Activated CD4-positive, alpha-beta memory T cell treated with anti-CD3 and anti-CD28 coated beads, Interleukin-2, amount 10 ng/mL, durations not matched to agents 7 days and 5 days (primary cell): ENCODE measurements around the gene CHRNB2. TPM values are rescaled to one million over a fixed set of nuclear protein-coding genes. Genes with fewer than 3 reads are reported as not detected.
A peak's percentile ranks its signal among the peaks of the same experiment; 100 is the strongest.

Experiments
- CTCF ChIA-PET: fragments of 350-600 bp; sonication (Branson Sonifier 250); formaldehyde crosslinking; loops from one replicate; lab custom pipeline; 2021; ENCODE audit warnings: antibody characterized with exemption, inconsistent platforms; lab: Charles Lee
- POLR2A ChIA-PET: fragments of 350-600 bp; sonication (Branson Sonifier 250); formaldehyde crosslinking; loops from one replicate; lab custom pipeline; 2021; ENCODE audit warnings: antibody characterized with exemption; lab: Charles Lee
- DNase-seq: peaks from one replicate; pipeline ENCODE4 v3.0.0-alpha.2; 2020
- H3K27ac Mint-ChIP-seq: one replicate; pipeline ENCODE4 v1.8.0; 2021; ENCODE audit warnings: mild to moderate bottlenecking, mixed read lengths
- H3K27me3 Mint-ChIP-seq: one replicate; pipeline ENCODE4 v1.8.0; 2021; ENCODE audit warnings: mixed read lengths
- H3K36me3 Mint-ChIP-seq: one replicate; pipeline ENCODE4 v1.8.0; 2021; ENCODE audit warnings: low read depth, mixed read lengths
- H3K4me1 Mint-ChIP-seq: one replicate; pipeline ENCODE4 v1.8.0; 2021; ENCODE audit warnings: mixed read lengths
- H3K4me3 Mint-ChIP-seq: one replicate; pipeline ENCODE4 v1.8.0; 2021; ENCODE audit warnings: mild to moderate bottlenecking, mixed read lengths
- H3K9me3 Mint-ChIP-seq: one replicate; pipeline ENCODE4 v1.8.0; 2021; ENCODE audit warnings: mixed read lengths
- total RNA-seq, 2 experiments: library from RNA; stranded (reverse); gene quantifications; one replicate each; pipeline ENCODE4 v1.2.3, GENCODE V29; 2021

The CHRNB2 gene
- total RNA-seq, 2 experiments from 2014 or later = not detected

- ChIA-PET CTCF (interaction anchor here (0.6 to 2.8 kb wide), 3 partner anchors 12 to 82 kb away, joined by 3 to 8 read pairs (median 6); no protein-coding TSS in a partner anchor), POLR2A (interaction anchor here (1.0 kb wide), 2 partner anchors 376 to 378 kb away, joined by 3 read pairs; partner anchors contain the start of gene PMVK)
- Mint-ChIP-seq H3K9me3 (no peaks in the 10 kb centered on the region), H3K36me3 (peaks cover 44% of the 10 kb centered on the region), H3K4me3 (peak within 1 kb of the TSS; percentile 87), H3K27me3 (no peaks in the 10 kb centered on the region), H3K27ac (peak within 1 kb of the TSS; percentile 81), H3K4me1 (peaks cover 43% of the 10 kb centered on the region)
- peak; percentile 54 for DNase-seq
Measured at GRCh38 chr1:154557939-154558719, 9.4 kb upstream of the CHRNB2 start, which contains the start of gene UBE2Q1. Gene UBE2Q1, minus strand, starts transcription at chr1:154558662. Its CDS starts 109 bp downstream, at chr1:154558553.

- no peaks in the 10 kb centered on the region for H3K27me3 Mint-ChIP-seq
- ChIA-PET CTCF (interaction anchor here (0.6 to 2.5 kb wide), 44 partner anchors 9 to 527 kb away, joined by 3 to 19 read pairs (median 5); partner anchors contain the start of genes ADAM15, CHRNB2, FLAD1 and PBXIP1), POLR2A (interaction anchor here (0.8 to 1.9 kb wide), 7 partner anchors 16 to 378 kb away, joined by 3 to 7 read pairs (median 4); partner anchors contain the start of gene PMVK)
- H3K4me3 Mint-ChIP-seq = peak overlapping the region; percentile 77
- peaks cover 43% of the 10 kb centered on the region for H3K4me1 Mint-ChIP-seq
- H3K36me3 Mint-ChIP-seq = peaks cover 37% of the 10 kb centered on the region
- peak overlapping the region; percentile 81 for H3K27ac Mint-ChIP-seq
- peak; percentile 99 for DNase-seq
- no peaks in the 10 kb centered on the region for H3K9me3 Mint-ChIP-seq
Measured at GRCh38 chr1:154558720-154559465, 8.7 kb upstream of the CHRNB2 start.

- H3K4me3 Mint-ChIP-seq = peak overlapping the region; percentile 77
- H3K4me1 Mint-ChIP-seq = peaks cover 43% of the 10 kb centered on the region
- CTCF ChIA-PET = interaction anchor here (0.6 to 2.5 kb wide), 61 partner anchors 8 to 526 kb away, joined by 3 to 19 read pairs (median 4); partner anchors contain the start of genes ADAM15, CHRNB2, FLAD1 and KCNN3
- POLR2A ChIA-PET = interaction anchor here (0.7 to 1.9 kb wide), 8 partner anchors 15 to 378 kb away, joined by 3 to 7 read pairs (median 4); partner anchors contain the start of gene PMVK
- no peaks in the 10 kb centered on the region for H3K9me3 Mint-ChIP-seq
- peak; percentile 86 for DNase-seq
- H3K36me3 Mint-ChIP-seq = peaks cover 32% of the 10 kb centered on the region
- H3K27me3 Mint-ChIP-seq = no peaks in the 10 kb centered on the region
- H3K27ac Mint-ChIP-seq = peak overlapping the region; percentile 81
Measured at GRCh38 chr1:154559466-154560044, 8.0 kb upstream of the CHRNB2 start.

GRCh38 chr1:154565876-154566275, 1.7 kb upstream of the CHRNB2 start:
- Mint-ChIP-seq H3K27me3 (peaks cover 43% of the 10 kb centered on the region), H3K36me3 (no peaks in the 10 kb centered on the region), H3K27ac (no peak overlapping the region), H3K4me3 (no peak overlapping the region), H3K9me3 (no peaks in the 10 kb centered on the region), H3K4me1 (peaks cover 6% of the 10 kb centered on the region)
- DNase-seq = no peak
- ChIA-PET POLR2A (interaction anchor here (1.1 kb wide), 1 partner anchor 14 kb away, joined by 3 read pairs; no protein-coding TSS in a partner anchor), CTCF (no interaction called here)

- POLR2A ChIA-PET = interaction anchor here (1.1 to 1.5 kb wide), 2 partner anchors 10 to 368 kb away, joined by 3 to 6 read pairs; no protein-coding TSS in a partner anchor
- H3K4me1 Mint-ChIP-seq = peaks cover 8% of the 10 kb centered on the region
- CTCF ChIA-PET = interaction anchor here (1.0 to 1.4 kb wide), 2 partner anchors 9 to 180 kb away, joined by 3 to 10 read pairs; no protein-coding TSS in a partner anchor
- no peak overlapping the region for H3K27ac Mint-ChIP-seq
- no peak overlapping the region for H3K4me3 Mint-ChIP-seq
- H3K9me3 Mint-ChIP-seq = no peaks in the 10 kb centered on the region
- H3K36me3 Mint-ChIP-seq = no peaks in the 10 kb centered on the region
- H3K27me3 Mint-ChIP-seq = peaks cover 45% of the 10 kb centered on the region
- DNase-seq = no peak
Measured at GRCh38 chr1:154568157-154568815, 708 bp downstream of the CHRNB2 start.

- Mint-ChIP-seq H3K27ac (no peak overlapping the region), H3K4me3 (no peak overlapping the region), H3K4me1 (peaks cover 9% of the 10 kb centered on the region), H3K9me3 (no peaks in the 10 kb centered on the region), H3K27me3 (peaks cover 35% of the 10 kb centered on the region), H3K36me3 (no peaks in the 10 kb centered on the region)
- ChIA-PET CTCF (no interaction called here), POLR2A (no interaction called here)
- DNase-seq = no peak
Measured at GRCh38 chr1:154571244-154571963, 3.8 kb downstream of the CHRNB2 start.

- ChIA-PET CTCF (no interaction called here), POLR2A (no interaction called here)
- Mint-ChIP-seq H3K27me3 (peaks cover 30% of the 10 kb centered on the region), H3K27ac (no peak overlapping the region), H3K4me3 (no peak overlapping the region), H3K9me3 (no peaks in the 10 kb centered on the region), H3K4me1 (peaks cover 7% of the 10 kb centered on the region), H3K36me3 (no peaks in the 10 kb centered on the region)
- DNase-seq = no peak
Measured at GRCh38 chr1:154571964-154572288, 4.3 kb downstream of the CHRNB2 start.

GRCh38 chr1:154572468-154573167, 5.0 kb downstream of the CHRNB2 start:
- Mint-ChIP-seq H3K27ac (no peak overlapping the region), H3K4me1 (peaks cover 4% of the 10 kb centered on the region), H3K9me3 (no peaks in the 10 kb centered on the region), H3K27me3 (peaks cover 24% of the 10 kb centered on the region), H3K36me3 (no peaks in the 10 kb centered on the region), H3K4me3 (no peak overlapping the region)
- ChIA-PET CTCF (interaction anchor here (1.6 to 2.3 kb wide), 2 partner anchors 13 to 22 kb away, joined by 3 to 16 read pairs; no protein-coding TSS in a partner anchor), POLR2A (interaction anchor here (1.4 kb wide), 1 partner anchor 19 kb away, joined by 3 read pairs; no protein-coding TSS in a partner anchor)
- no peak for DNase-seq

- H3K36me3 Mint-ChIP-seq = peaks cover 2% of the 10 kb centered on the region
- H3K4me1 Mint-ChIP-seq = peaks cover 3% of the 10 kb centered on the region
- H3K27me3 Mint-ChIP-seq = peaks cover 20% of the 10 kb centered on the region
- CTCF ChIA-PET = interaction anchor here (1.6 to 2.3 kb wide), 2 partner anchors 13 to 22 kb away, joined by 3 to 16 read pairs; no protein-coding TSS in a partner anchor
- no peak overlapping the region for H3K4me3 Mint-ChIP-seq
- DNase-seq = no peak
- H3K9me3 Mint-ChIP-seq = no peaks in the 10 kb centered on the region
- H3K27ac Mint-ChIP-seq = no peak overlapping the region
- POLR2A ChIA-PET = interaction anchor here (1.4 kb wide), 1 partner anchor 19 kb away, joined by 3 read pairs; no protein-coding TSS in a partner anchor
Measured at GRCh38 chr1:154573168-154573510, 5.6 kb downstream of the CHRNB2 start.

- H3K4me3 Mint-ChIP-seq = no peak overlapping the region
- DNase-seq = no peak
- peaks cover 8% of the 10 kb centered on the region for H3K27me3 Mint-ChIP-seq
- CTCF ChIA-PET = interaction anchor here (2.3 kb wide), 1 partner anchor 15 kb away, joined by 16 read pairs; no protein-coding TSS in a partner anchor
- POLR2A ChIA-PET = interaction anchor here (0.8 to 1.4 kb wide), 5 partner anchors 14 to 293 kb away, joined by 3 to 6 read pairs (median 3); no protein-coding TSS in a partner anchor
- H3K27ac Mint-ChIP-seq = no peak overlapping the region
- peaks cover 3% of the 10 kb centered on the region for H3K4me1 Mint-ChIP-seq
- H3K9me3 Mint-ChIP-seq = no peaks in the 10 kb centered on the region
- H3K36me3 Mint-ChIP-seq = peaks cover 18% of the 10 kb centered on the region
Measured at GRCh38 chr1:154574716-154575115, 7.1 kb downstream of the CHRNB2 start.
